Panc1 (cell line): Measurements from ENCODE around the gene MAGI1.

Experiments used
- POLR2AphosphoS5 ChIP-seq: IDR thresholded peaks from 2 replicates; pipeline ENCODE4 v1.6.1; 2012; ENCODE audit warnings: mild to moderate bottlenecking, low read depth, low read length, moderate library complexity
- SIN3A ChIP-seq: IDR thresholded peaks from 2 replicates; pipeline ENCODE4 v1.6.1; 2012; ENCODE audit warnings: low read depth, mild to moderate bottlenecking, low read length, moderate library complexity, borderline replicate concordance; ENCODE audit not compliant: insufficient read depth
- TCF7L2 ChIP-seq: IDR thresholded peaks from 2 replicates; pipeline ENCODE4 v1.6.1; 2011; ENCODE audit warnings: mild to moderate bottlenecking, low read depth, low read length, inconsistent platforms
- TF ChIP-seq, protein P1 (sequence below), 2 experiments: IDR thresholded peaks; 2 replicates each; pipeline ENCODE4 v1.6.1; 2011 to 2012; ENCODE audit warnings: low read depth in 2 of 2, control low read depth in 1 of 2, low read length in 1 of 2, mild to moderate bottlenecking in 1 of 2, moderate library complexity in 1 of 2; ENCODE audit not compliant: insufficient read depth in 1 of 2
- TF ChIP-seq, protein P2 (sequence below): fragments of 450-650 bp; IDR thresholded peaks from 2 replicates; pipeline ENCODE4 v1.5.1; 2017; ENCODE audit warnings: mild to moderate bottlenecking

DNA sequence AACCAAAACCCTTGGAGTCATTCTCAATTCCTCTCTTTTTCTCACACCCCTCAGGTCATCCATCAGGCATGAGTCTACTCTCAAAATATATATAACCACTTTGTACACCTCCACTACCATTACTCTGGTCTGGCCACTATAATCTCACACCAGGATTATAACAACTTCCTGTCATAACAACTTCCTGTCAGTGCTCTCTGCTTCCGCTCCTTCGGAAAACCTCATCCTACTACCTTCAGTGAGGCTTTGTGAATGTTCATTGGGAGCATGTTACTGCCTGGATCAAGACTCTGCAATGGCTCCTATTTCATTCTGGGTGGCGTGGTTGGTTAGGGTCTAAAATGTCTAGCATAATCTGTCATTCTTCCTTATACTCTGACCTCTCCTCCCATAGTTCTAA, 447.4 kb downstream of the MAGI1 start:
- TF ChIP-seq, protein P1, sequence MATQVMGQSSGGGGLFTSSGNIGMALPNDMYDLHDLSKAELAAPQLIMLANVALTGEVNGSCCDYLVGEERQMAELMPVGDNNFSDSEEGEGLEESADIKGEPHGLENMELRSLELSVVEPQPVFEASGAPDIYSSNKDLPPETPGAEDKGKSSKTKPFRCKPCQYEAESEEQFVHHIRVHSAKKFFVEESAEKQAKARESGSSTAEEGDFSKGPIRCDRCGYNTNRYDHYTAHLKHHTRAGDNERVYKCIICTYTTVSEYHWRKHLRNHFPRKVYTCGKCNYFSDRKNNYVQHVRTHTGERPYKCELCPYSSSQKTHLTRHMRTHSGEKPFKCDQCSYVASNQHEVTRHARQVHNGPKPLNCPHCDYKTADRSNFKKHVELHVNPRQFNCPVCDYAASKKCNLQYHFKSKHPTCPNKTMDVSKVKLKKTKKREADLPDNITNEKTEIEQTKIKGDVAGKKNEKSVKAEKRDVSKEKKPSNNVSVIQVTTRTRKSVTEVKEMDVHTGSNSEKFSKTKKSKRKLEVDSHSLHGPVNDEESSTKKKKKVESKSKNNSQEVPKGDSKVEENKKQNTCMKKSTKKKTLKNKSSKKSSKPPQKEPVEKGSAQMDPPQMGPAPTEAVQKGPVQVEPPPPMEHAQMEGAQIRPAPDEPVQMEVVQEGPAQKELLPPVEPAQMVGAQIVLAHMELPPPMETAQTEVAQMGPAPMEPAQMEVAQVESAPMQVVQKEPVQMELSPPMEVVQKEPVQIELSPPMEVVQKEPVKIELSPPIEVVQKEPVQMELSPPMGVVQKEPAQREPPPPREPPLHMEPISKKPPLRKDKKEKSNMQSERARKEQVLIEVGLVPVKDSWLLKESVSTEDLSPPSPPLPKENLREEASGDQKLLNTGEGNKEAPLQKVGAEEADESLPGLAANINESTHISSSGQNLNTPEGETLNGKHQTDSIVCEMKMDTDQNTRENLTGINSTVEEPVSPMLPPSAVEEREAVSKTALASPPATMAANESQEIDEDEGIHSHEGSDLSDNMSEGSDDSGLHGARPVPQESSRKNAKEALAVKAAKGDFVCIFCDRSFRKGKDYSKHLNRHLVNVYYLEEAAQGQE (IDR thresholded peaks at IDR 0.05; ENCODE audit: insufficient read depth in 1 of 2, low read depth in 2 of 2, low read length in 1 of 2), result no peak
- no peak for TF ChIP-seq POLR2AphosphoS5
- TF ChIP-seq SIN3A, result no peak
- TF ChIP-seq, protein P2, sequence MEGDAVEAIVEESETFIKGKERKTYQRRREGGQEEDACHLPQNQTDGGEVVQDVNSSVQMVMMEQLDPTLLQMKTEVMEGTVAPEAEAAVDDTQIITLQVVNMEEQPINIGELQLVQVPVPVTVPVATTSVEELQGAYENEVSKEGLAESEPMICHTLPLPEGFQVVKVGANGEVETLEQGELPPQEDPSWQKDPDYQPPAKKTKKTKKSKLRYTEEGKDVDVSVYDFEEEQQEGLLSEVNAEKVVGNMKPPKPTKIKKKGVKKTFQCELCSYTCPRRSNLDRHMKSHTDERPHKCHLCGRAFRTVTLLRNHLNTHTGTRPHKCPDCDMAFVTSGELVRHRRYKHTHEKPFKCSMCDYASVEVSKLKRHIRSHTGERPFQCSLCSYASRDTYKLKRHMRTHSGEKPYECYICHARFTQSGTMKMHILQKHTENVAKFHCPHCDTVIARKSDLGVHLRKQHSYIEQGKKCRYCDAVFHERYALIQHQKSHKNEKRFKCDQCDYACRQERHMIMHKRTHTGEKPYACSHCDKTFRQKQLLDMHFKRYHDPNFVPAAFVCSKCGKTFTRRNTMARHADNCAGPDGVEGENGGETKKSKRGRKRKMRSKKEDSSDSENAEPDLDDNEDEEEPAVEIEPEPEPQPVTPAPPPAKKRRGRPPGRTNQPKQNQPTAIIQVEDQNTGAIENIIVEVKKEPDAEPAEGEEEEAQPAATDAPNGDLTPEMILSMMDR, result no peak
- TF ChIP-seq TCF7L2, result no peak
